ENCODE results near the gene MFAP3L.

DNA sequence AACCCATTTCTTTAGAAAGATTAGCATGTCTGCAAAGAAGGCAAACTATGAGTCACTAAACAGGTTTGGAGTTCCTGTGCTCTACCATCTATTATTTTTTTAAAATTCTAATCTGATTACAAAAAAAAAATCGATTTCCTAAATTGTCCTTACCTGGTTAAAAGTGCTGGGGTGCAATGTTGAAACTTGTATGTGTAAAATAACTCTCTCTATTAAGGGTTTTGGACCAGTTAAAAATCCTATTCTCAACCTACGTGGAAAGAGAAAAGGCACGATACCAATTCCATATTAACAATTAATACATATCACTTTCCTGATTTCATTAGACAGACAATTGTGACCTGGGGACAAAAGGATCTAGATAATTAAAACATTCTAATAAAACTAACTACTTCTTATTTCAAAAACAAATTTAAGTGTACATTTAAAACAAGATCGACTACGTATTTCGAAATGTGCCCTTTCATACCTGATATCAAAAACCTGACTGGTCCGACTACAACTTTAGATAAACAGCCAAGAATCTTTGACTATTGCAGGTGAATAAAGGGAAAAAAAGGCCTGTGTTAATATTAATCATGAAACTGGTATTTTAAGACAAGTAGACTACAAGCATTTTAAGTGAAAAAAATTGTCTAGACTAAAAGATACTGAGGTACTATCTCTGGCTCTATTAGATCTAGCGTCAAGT is 42.4 kb upstream of the MFAP3L start:
- no peak for TF ChIP-seq POLR2A (IDR thresholded peaks at IDR 0.05)
- TF ChIP-seq, protein P1, sequence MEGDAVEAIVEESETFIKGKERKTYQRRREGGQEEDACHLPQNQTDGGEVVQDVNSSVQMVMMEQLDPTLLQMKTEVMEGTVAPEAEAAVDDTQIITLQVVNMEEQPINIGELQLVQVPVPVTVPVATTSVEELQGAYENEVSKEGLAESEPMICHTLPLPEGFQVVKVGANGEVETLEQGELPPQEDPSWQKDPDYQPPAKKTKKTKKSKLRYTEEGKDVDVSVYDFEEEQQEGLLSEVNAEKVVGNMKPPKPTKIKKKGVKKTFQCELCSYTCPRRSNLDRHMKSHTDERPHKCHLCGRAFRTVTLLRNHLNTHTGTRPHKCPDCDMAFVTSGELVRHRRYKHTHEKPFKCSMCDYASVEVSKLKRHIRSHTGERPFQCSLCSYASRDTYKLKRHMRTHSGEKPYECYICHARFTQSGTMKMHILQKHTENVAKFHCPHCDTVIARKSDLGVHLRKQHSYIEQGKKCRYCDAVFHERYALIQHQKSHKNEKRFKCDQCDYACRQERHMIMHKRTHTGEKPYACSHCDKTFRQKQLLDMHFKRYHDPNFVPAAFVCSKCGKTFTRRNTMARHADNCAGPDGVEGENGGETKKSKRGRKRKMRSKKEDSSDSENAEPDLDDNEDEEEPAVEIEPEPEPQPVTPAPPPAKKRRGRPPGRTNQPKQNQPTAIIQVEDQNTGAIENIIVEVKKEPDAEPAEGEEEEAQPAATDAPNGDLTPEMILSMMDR (IDR thresholded peaks at IDR 0.05 in 4 of 5, conservative IDR thresholded peaks at IDR 0.05 in 1 of 5) = no peak

All from gastrocnemius medialis (tissue), 4 donors.